K562 treated with DMSO at 1 percent for 48 hours (cell line): ENCODE data around the gene MALSU1. TPM values are rescaled to one million over a fixed set of nuclear protein-coding genes. Genes with fewer than 3 reads are reported as not detected.

ENCODE experiments used
- total RNA-seq: library from RNA; unstranded; fragments of 300-600 nt; gene quantifications from 2 replicates; pipeline ENCODE4 v1.2.3, GENCODE V29; 2022; ENCODE audit warnings: low replicate concordance; ENCODE audit errors: extremely low read depth

Gene MALSU1
- not detected in 2 replicates for total RNA-seq

GRCh38 chr7:23298885-23299769, at the start of gene MALSU1:
Gene MALSU1, plus strand, starts transcription at chr7:23299339. Its CDS starts 14 bp downstream, at chr7:23299353.

Other genes starting within 250 kb of the MALSU1 start
- not detected in 2 replicates for gene KLHL7, start 193.6 kb upstream of the MALSU1 start, total RNA-seq
- not detected in 2 replicates for gene NUP42, start 117.3 kb upstream of the MALSU1 start, total RNA-seq
- gene GPNMB, start 52.6 kb upstream of the MALSU1 start, total RNA-seq = not detected in 2 replicates
- not detected in 2 replicates for gene IGF2BP3, start 171.2 kb downstream of the MALSU1 start, total RNA-seq
- gene TRA2A, start 232.6 kb downstream of the MALSU1 start, total RNA-seq = not detected in 2 replicates